LNCAP (cell line): ENCODE results near the gene LCT.

ENCODE experiments used
- TF ChIP-seq, protein P1 (sequence below): fragments of 450-650 bp; IDR thresholded peaks from 2 replicates; pipeline ENCODE4 v1.5.1; 2017; ENCODE audit warnings: mild to moderate bottlenecking

LCT gene

DNA sequence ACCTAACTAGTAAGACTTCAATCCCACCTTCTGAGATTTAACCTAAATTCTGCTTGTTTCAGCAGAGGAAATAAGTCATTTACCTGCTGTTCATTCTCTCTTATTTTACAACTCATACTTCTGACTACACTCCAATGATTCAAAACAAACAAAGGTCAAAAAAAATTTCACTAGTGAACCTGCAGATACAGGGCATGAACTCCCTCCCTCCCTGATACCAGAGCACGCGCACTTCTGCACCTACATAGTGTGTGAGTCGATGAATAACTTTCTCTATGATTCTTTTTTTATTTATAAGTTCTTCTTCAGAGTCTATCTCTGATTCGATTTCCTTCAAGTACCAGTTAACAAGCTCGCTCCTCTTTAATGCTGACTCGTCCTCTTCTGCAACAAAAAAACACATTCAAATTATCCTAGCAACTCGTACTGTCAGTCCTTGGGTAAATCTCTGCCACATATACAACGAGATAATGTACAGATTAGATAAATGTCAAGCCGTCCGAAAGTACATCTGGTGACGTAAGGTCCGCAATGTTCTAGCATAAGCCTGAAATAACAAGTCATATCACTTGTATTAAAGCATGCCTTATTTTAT is 7.4 kb upstream of the LCT start:
- TF ChIP-seq, protein P1, sequence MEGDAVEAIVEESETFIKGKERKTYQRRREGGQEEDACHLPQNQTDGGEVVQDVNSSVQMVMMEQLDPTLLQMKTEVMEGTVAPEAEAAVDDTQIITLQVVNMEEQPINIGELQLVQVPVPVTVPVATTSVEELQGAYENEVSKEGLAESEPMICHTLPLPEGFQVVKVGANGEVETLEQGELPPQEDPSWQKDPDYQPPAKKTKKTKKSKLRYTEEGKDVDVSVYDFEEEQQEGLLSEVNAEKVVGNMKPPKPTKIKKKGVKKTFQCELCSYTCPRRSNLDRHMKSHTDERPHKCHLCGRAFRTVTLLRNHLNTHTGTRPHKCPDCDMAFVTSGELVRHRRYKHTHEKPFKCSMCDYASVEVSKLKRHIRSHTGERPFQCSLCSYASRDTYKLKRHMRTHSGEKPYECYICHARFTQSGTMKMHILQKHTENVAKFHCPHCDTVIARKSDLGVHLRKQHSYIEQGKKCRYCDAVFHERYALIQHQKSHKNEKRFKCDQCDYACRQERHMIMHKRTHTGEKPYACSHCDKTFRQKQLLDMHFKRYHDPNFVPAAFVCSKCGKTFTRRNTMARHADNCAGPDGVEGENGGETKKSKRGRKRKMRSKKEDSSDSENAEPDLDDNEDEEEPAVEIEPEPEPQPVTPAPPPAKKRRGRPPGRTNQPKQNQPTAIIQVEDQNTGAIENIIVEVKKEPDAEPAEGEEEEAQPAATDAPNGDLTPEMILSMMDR = no peak

DNA sequence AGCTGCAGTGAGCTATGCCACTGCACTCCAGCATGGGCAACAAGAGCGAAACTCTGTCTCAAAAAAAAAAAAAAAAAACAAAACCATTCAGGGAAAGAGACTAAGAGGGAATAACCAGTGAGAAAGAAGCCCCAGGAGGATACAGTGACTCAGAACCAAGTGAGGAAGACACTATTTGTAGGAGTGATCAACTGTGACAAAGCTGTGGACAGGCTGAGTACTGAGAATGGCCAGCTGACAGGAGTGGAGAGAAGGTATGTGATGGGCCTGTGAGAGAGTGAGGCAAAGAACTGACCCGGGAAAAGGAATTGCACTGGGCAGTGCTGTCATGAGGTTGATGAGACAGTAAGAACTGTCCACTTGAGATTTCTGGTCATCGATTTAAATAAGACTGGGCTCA is 6.7 kb upstream of the LCT start:
- TF ChIP-seq, protein P1 = no peak

DNA sequence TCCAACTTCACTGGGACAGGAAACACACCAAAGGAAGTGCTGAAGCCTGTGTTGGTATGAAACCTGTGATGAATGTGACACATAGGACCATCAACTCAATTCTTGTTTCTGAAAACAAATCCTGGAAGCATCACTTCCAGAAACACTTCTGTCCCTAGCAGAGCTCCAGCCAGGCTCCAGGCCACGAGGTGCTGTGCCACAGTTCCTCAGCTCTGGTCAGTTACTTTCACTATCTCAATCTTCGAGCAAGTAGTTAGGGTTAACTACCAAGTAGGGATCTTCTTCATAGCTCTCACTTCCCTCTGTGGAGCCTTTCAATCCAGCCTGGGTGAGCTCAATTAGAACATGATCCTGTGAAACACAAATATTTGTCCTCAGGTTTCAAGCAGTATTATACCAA is 3.6 kb upstream of the LCT start:
- TF ChIP-seq, protein P1 = no peak

DNA sequence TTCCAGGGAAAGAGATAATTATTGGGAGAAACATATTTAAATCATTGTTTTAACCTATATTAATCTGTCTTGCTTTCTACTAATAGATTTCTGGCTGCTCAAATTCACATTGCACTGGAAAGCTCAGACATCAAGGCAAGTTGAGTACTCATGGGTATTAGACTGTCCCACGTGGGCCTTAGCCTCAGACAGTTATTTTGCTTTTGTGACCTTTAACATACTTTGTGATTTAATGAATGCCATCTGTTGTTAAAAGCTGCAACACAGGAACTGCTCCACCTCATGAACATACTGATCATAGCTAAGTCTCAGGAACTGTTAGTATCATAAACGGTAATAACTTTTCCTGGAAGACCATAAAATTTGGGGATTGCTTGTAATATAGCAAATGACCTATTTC is 2.7 kb upstream of the LCT start:
- TF ChIP-seq, protein P1 = no peak

DNA sequence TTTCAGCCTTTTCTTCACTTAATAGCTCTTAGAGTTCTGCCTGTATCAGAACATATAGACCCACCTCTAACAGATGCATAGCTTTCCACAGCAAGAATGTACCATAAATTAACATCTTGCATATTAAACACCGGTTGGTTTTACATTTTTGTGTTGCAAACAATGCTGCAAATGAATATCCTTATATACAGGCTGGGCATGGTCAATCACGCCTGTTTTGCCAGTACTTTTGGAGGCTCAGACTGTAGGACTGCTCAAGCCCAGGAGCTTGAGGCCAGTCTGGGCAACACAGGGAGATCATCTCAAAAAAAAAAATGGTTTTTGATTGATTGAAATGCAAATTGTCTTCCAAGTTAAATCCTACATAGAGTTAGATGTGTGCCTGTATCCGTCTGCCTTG is 1.5 kb upstream of the LCT start:
- TF ChIP-seq, protein P1 = no peak

DNA sequence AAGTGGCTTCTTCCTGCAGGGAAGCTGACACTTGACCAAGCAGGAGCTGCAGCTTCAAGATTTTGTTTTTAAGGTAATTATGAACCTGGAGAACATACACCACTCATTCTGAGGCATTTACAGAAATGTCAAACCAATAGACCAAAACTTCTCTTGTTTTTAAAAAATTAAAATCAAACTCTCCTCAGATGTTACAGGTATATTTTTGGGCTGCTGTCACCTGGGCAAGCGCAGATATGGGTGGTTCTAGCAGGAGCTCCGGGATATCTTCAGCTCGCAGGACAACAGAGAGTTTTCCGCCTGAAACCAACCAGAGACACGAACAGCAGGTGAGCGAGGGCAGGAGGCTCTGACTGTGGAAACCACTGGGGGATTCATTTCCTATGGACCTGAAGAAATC is 4.1 kb downstream of the LCT start:
- TF ChIP-seq, protein P1 = no peak

DNA sequence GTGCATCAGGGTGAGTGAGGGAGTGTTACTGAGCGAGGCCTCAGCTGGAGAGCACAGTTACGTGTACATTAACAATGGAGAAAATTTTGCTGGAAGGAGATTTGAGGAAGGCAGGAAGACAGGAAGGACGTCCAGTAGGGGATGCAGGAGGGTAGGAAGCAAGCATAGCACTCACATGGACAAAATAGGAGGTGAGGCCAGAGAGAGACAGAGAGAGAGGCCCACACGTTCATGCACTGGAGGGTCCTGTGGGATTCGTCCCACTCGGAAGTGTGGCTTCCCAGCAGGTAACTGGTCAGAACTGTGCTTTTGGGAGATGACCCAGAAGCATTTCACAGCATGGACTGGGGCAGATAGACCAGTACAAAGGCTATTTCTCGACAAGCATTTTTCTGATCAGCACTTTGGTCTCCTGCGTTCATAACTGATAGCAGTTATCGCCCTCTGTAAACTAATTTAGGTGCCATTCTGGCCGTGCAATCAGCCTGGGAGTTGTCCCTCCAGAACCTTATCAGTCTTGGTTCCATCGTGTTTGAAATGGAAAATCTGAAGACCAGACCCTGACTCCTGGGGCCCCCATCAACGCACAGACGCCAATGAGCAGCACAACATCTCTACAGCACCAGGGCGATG is 5.7 kb downstream of the LCT start:
- TF ChIP-seq, protein P1 = no peak
